ENCODE data around the gene PLXNA2.

- TF ChIP-seq CTCF (IDR thresholded peaks at IDR 0.05): no peak
- TF ChIP-seq POLR2A (IDR thresholded peaks at IDR 0.05): no peak
- no peak for TF ChIP-seq EP300 (IDR thresholded peaks at IDR 0.05)
Measured at GRCh38 chr1:208182880-208183645, 61.1 kb downstream of the PLXNA2 start.
